GM23338 (cell line): Measurements from ENCODE around the gene YPEL1. TPM values are rescaled to one million over a fixed set of nuclear protein-coding genes. Genes with fewer than 3 reads are reported as not detected.

Experiments used
- CREB1 ChIP-seq: fragments of 250-450 bp; sonication (Bioruptor Pico); IDR thresholded peaks from 2 replicates; pipeline ENCODE4 v1.5.0; 2020; ENCODE audit warnings: low read depth, mild to moderate bottlenecking, moderate library complexity
- EZH2 ChIP-seq: fragments of 200-600 bp; sonication (generic); IDR thresholded peaks from one replicate; pipeline ENCODE4 v1.8.0; 2017; ENCODE audit warnings: antibody characterized with exemption, mild to moderate bottlenecking, low read depth; ENCODE audit not compliant: unreplicated experiment
- EZH2phosphoT487 ChIP-seq: fragments of 200-600 bp; sonication (generic); IDR thresholded peaks from one replicate; pipeline ENCODE4 v1.8.1; 2018; ENCODE audit warnings: antibody characterized with exemption; ENCODE audit not compliant: unreplicated experiment
- NANOG ChIP-seq: IDR thresholded peaks from 2 replicates; pipeline ENCODE4 v1.6.1; 2016; ENCODE audit warnings: antibody characterized with exemption, borderline replicate concordance
- STAT1 ChIP-seq: IDR thresholded peaks from one replicate; pipeline ENCODE4 v1.6.1; 2016; ENCODE audit warnings: antibody characterized with exemption; ENCODE audit not compliant: unreplicated experiment
- ZNF114 ChIP-seq: fragments of 250-450 bp; sonication (Bioruptor Pico); IDR thresholded peaks from 2 replicates; pipeline ENCODE4 v1.5.0; 2020; ENCODE audit warnings: mild to moderate bottlenecking, moderate library complexity
- polyA plus RNA-seq: library from polyadenylated mRNA; unstranded; fragments of >200 nt; fragmentation: Nextera tagmentation; extraction: Ambion mirVana; gene quantifications from 2 replicates; pipeline ENCODE4 v1.2.1, GENCODE V29; 2016
- total RNA-seq: library from RNA; depleted of rRNA; stranded (reverse); fragments of >200 nt; shearing (Covaris generic); gene quantifications from 2 replicates; pipeline ENCODE4 v1.2.3, GENCODE V29; 2014
- TF ChIP-seq, protein P1 (sequence below): fragments of 250-450 bp; sonication (Bioruptor Pico); IDR thresholded peaks from 2 replicates; pipeline ENCODE4 v1.5.0; 2020; ENCODE audit warnings: mild to moderate bottlenecking, moderate library complexity
- TF ChIP-seq, protein P2 (sequence below): IDR thresholded peaks from one replicate; pipeline ENCODE4 v1.6.1; 2018; ENCODE audit warnings: antibody characterized with exemption; ENCODE audit not compliant: unreplicated experiment

Gene YPEL1
- total and polyA plus RNA-seq, 2 experiments from 2014 or later = 4.4 to 6.0 TPM

DNA sequence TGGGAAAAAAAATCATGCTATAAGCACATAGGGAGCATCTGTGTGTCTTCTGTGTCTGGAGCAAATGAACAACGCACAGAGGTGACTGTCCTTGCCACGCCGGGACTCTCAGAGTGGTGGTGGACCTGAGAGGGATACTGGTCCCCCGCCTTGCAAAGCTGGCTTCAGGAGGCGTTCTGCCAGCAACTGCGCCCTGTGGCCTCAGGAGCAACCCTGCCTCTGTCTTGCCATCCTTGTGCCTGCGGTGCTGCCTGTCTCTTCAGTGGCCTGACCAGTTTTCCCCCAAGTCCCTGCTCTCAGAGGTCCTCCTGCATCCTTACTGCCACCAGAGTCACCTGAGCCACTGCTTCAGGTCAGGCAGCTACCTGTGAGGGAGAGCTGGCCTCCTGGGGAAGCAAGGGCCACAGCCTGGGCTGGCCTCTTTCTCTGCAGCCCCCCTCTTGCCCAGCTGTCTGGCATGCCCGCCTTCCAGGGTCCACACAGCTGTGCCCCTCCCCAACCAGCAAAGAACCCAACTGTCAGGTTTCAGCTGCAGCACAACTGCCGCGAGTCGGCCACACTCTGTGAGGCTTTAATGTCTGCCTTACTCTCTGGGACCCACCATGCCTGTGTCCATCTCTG lies 30.4 kb upstream of the YPEL1 start (continued):
- TF ChIP-seq, protein P1, sequence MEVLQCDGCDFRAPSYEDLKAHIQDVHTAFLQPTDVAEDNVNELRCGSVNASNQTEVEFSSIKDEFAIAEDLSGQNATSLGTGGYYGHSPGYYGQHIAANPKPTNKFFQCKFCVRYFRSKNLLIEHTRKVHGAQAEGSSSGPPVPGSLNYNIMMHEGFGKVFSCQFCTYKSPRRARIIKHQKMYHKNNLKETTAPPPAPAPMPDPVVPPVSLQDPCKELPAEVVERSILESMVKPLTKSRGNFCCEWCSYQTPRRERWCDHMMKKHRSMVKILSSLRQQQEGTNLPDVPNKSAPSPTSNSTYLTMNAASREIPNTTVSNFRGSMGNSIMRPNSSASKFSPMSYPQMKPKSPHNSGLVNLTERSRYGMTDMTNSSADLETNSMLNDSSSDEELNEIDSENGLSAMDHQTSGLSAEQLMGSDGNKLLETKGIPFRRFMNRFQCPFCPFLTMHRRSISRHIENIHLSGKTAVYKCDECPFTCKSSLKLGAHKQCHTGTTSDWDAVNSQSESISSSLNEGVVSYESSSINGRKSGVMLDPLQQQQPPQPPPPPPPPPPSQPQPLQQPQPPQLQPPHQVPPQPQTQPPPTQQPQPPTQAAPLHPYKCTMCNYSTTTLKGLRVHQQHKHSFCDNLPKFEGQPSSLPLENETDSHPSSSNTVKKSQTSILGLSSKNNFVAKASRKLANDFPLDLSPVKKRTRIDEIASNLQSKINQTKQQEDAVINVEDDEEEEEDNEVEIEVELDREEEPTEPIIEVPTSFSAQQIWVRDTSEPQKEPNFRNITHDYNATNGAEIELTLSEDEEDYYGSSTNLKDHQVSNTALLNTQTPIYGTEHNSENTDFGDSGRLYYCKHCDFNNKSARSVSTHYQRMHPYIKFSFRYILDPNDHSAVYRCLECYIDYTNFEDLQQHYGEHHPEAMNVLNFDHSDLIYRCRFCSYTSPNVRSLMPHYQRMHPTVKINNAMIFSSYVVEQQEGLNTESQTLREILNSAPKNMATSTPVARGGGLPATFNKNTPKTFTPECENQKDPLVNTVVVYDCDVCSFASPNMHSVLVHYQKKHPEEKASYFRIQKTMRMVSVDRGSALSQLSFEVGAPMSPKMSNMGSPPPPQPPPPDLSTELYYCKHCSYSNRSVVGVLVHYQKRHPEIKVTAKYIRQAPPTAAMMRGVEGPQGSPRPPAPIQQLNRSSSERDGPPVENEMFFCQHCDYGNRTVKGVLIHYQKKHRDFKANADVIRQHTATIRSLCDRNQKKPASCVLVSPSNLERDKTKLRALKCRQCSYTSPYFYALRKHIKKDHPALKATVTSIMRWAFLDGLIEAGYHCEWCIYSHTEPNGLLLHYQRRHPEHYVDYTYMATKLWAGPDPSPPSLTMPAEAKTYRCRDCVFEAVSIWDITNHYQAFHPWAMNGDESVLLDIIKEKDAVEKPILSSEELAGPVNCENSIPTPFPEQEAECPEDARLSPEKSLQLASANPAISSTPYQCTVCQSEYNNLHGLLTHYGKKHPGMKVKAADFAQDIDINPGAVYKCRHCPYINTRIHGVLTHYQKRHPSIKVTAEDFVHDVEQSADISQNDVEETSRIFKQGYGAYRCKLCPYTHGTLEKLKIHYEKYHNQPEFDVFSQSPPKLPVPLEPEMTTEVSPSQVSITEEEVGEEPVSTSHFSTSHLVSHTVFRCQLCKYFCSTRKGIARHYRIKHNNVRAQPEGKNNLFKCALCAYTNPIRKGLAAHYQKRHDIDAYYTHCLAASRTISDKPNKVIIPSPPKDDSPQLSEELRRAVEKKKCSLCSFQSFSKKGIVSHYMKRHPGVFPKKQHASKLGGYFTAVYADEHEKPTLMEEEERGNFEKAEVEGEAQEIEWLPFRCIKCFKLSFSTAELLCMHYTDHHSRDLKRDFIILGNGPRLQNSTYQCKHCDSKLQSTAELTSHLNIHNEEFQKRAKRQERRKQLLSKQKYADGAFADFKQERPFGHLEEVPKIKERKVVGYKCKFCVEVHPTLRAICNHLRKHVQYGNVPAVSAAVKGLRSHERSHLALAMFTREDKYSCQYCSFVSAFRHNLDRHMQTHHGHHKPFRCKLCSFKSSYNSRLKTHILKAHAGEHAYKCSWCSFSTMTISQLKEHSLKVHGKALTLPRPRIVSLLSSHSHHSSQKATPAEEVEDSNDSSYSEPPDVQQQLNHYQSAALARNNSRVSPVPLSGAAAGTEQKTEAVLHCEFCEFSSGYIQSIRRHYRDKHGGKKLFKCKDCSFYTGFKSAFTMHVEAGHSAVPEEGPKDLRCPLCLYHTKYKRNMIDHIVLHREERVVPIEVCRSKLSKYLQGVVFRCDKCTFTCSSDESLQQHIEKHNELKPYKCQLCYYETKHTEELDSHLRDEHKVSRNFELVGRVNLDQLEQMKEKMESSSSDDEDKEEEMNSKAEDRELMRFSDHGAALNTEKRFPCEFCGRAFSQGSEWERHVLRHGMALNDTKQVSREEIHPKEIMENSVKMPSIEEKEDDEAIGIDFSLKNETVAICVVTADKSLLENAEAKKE = no peak
- TF ChIP-seq, protein P2, sequence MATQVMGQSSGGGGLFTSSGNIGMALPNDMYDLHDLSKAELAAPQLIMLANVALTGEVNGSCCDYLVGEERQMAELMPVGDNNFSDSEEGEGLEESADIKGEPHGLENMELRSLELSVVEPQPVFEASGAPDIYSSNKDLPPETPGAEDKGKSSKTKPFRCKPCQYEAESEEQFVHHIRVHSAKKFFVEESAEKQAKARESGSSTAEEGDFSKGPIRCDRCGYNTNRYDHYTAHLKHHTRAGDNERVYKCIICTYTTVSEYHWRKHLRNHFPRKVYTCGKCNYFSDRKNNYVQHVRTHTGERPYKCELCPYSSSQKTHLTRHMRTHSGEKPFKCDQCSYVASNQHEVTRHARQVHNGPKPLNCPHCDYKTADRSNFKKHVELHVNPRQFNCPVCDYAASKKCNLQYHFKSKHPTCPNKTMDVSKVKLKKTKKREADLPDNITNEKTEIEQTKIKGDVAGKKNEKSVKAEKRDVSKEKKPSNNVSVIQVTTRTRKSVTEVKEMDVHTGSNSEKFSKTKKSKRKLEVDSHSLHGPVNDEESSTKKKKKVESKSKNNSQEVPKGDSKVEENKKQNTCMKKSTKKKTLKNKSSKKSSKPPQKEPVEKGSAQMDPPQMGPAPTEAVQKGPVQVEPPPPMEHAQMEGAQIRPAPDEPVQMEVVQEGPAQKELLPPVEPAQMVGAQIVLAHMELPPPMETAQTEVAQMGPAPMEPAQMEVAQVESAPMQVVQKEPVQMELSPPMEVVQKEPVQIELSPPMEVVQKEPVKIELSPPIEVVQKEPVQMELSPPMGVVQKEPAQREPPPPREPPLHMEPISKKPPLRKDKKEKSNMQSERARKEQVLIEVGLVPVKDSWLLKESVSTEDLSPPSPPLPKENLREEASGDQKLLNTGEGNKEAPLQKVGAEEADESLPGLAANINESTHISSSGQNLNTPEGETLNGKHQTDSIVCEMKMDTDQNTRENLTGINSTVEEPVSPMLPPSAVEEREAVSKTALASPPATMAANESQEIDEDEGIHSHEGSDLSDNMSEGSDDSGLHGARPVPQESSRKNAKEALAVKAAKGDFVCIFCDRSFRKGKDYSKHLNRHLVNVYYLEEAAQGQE = no peak
- TF ChIP-seq ZNF114 (CRISPR knock-in tag) (no peak), EZH2phosphoT487 (no peak), STAT1 (no peak), NANOG (no peak), CREB1 (CRISPR knock-in tag) (no peak), EZH2 (no peak)
